CD4-positive, alpha-beta T cell (primary cell): ENCODE results near the gene PPP2R3A. TPM values are rescaled to one million over a fixed set of nuclear protein-coding genes. Genes with fewer than 3 reads are reported as not detected.

ENCODE experiments used
- ATAC-seq: fragments of 200-7000 bp; cut with Tn5 transposase; one replicate; pipeline ENCODE4 v1.10.0; 2022; ENCODE audit warnings: mild to moderate bottlenecking; ENCODE audit not compliant: poor library complexity
- CTCF ChIA-PET: fragments of 350-600 bp; sonication (Branson Sonifier 250); formaldehyde crosslinking; loops from one replicate; lab custom pipeline; 2021; ENCODE audit warnings: antibody characterized with exemption, inconsistent platforms; lab: Charles Lee
- POLR2A ChIA-PET: fragments of 350-600 bp; sonication (Branson Sonifier 250); formaldehyde crosslinking; loops from one replicate; lab custom pipeline; 2021; ENCODE audit warnings: antibody characterized with exemption, inconsistent platforms; lab: Charles Lee
- DNase-seq, 14 experiments: peaks; one replicate each; pipeline ENCODE4 v3.0.0-alpha.2; 2013 to 2020; ENCODE audit warnings: mixed read lengths in 2 of 14
- H3K27ac ChIP-seq, 2 donors: one replicate each; pipeline versions ENCODE4 v1.5.1 to v1.7.0; 2013; ENCODE audit warnings: low read length in 2 of 2, low read depth in 1 of 2, mild to moderate bottlenecking in 1 of 2
- H3K27me3 ChIP-seq, 2 experiments: 1 replicate in 1 of 2; 2 replicates in 1 of 2; pipeline versions ENCODE4 v1.6.1 to v1.7.0; 2013; ENCODE audit warnings: low read length in 2 of 2, control low read depth in 1 of 2, mild to moderate bottlenecking in 1 of 2, moderate library complexity in 1 of 2; ENCODE audit not compliant: insufficient read depth in 2 of 2, control insufficient read depth in 1 of 2
- H3K36me3 ChIP-seq: one replicate; pipeline ENCODE4 v1.6.1; 2013; ENCODE audit warnings: low read length, control low read depth; ENCODE audit not compliant: insufficient read depth
- H3K4me1 ChIP-seq: one replicate; pipeline ENCODE4 v1.6.1; 2013; ENCODE audit warnings: low read length, control low read depth; ENCODE audit not compliant: insufficient read depth
- H3K4me3 ChIP-seq: one replicate; pipeline ENCODE4 v1.5.1; 2013; ENCODE audit warnings: mild to moderate bottlenecking, low read length, moderate library complexity
- H3K9me3 ChIP-seq, 2 experiments: 1 replicate in 1 of 2; 2 replicates in 1 of 2; pipeline versions ENCODE4 v1.6.1 to v1.7.0; 2013; ENCODE audit warnings: low read length in 2 of 2, mild to moderate bottlenecking in 2 of 2, control low read depth in 1 of 2, moderate library complexity in 1 of 2; ENCODE audit not compliant: control insufficient read depth in 1 of 2, insufficient read depth in 1 of 2
- H3K27ac Mint-ChIP-seq: one replicate; pipeline ENCODE4 v1.8.0; 2020; ENCODE audit warnings: mixed read lengths
- H3K27me3 Mint-ChIP-seq: one replicate; pipeline ENCODE4 v1.8.0; 2021; ENCODE audit warnings: mixed read lengths
- H3K36me3 Mint-ChIP-seq: one replicate; pipeline ENCODE4 v1.8.0; 2021; ENCODE audit warnings: low read depth, mixed read lengths
- H3K4me1 Mint-ChIP-seq: one replicate; pipeline ENCODE4 v1.8.0; 2021; ENCODE audit warnings: low read depth, mixed read lengths
- H3K4me3 Mint-ChIP-seq: one replicate; pipeline ENCODE4 v1.8.0; 2020; ENCODE audit warnings: mild to moderate bottlenecking, mixed read lengths
- H3K9me3 Mint-ChIP-seq: one replicate; pipeline ENCODE4 v1.8.0; 2020; ENCODE audit warnings: mixed read lengths
- intact Hi-C, 2 experiments: fragments of 100-400 bp; cut with DNase I in 1 of 2; cut with micrococcal nuclease in 1 of 2; formaldehyde crosslinking; loops; one replicate each; pipeline versions ENCODE4 v1.15.1 to v1.9.0; 2023 to 2025; cut with DNase I, micrococcal nuclease
- total RNA-seq, 174 experiments: library from RNA in 2 of 174; stranded (reverse) in 2 of 174; gene quantifications; one replicate each; pipeline ENCODE4 v1.2.3 and lab custom pipeline; 2021 to 2026
- TF ChIP-seq, protein P1 (sequence below): fragments of 200-600 bp; IDR thresholded peaks from one replicate; pipeline ENCODE4 v1.8.0; 2022; ENCODE audit warnings: antibody characterized with exemption, mild to moderate bottlenecking

The PPP2R3A gene
- total RNA-seq, 2 experiments from 2014 or later: 0.14 to 0.31 TPM

DNA sequence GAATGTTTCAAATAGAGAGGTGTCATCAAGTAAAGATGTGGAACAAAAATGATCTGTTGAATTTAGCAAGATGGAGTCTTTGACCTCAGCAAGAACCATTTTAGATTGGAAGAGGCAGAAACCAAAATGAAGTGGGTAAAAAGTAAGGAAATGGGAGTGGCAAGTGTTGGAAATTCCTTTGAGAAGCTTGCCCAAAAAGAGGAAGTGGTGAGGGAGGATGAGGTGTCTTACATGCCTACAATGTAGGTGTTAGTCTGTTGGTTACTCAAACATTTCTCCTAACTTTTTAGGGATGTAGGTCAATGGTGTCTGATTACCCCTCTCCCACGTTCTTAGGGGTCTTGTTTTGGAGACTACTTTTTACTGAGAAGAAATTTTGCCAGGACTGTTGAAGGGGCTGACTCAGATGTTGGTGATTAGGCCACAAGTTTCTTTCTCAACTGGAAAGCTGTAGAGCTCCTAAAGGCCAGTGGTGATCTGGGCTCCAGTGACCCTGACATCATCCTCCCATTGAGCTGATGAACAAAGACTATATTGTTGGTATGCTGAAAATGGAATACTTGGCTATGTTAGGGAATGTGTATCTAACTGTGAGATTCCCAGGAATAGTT lies 5.1 kb downstream of the PPP2R3A start:
- Mint-ChIP-seq H3K27me3 (peaks cover 66% of the 10 kb centered on the region), H3K4me3 (no peak overlapping the region), H3K4me1 (peaks cover 7% of the 10 kb centered on the region), H3K36me3 (no peaks in the 10 kb centered on the region), H3K27ac (no peak overlapping the region), H3K9me3 (no peaks in the 10 kb centered on the region)
- no peak for DNase-seq
- Histone ChIP-seq H3K36me3 (no peaks in the 10 kb centered on the region), H3K9me3 (peaks cover 0 to 4% of the 10 kb centered on the region in 2 experiments), H3K4me3 (no peak overlapping the region), H3K27ac (no peak overlapping the region), H3K4me1 (peaks cover 9% of the 10 kb centered on the region), H3K27me3 (peaks cover 16 to 36% of the 10 kb centered on the region in 2 experiments)
- TF ChIP-seq, protein P1, sequence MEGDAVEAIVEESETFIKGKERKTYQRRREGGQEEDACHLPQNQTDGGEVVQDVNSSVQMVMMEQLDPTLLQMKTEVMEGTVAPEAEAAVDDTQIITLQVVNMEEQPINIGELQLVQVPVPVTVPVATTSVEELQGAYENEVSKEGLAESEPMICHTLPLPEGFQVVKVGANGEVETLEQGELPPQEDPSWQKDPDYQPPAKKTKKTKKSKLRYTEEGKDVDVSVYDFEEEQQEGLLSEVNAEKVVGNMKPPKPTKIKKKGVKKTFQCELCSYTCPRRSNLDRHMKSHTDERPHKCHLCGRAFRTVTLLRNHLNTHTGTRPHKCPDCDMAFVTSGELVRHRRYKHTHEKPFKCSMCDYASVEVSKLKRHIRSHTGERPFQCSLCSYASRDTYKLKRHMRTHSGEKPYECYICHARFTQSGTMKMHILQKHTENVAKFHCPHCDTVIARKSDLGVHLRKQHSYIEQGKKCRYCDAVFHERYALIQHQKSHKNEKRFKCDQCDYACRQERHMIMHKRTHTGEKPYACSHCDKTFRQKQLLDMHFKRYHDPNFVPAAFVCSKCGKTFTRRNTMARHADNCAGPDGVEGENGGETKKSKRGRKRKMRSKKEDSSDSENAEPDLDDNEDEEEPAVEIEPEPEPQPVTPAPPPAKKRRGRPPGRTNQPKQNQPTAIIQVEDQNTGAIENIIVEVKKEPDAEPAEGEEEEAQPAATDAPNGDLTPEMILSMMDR: no peak
- ChIA-PET CTCF (no interaction called here), POLR2A (no interaction called here)
- intact Hi-C loops: no loop called here
- ATAC-seq: no peak

DNA sequence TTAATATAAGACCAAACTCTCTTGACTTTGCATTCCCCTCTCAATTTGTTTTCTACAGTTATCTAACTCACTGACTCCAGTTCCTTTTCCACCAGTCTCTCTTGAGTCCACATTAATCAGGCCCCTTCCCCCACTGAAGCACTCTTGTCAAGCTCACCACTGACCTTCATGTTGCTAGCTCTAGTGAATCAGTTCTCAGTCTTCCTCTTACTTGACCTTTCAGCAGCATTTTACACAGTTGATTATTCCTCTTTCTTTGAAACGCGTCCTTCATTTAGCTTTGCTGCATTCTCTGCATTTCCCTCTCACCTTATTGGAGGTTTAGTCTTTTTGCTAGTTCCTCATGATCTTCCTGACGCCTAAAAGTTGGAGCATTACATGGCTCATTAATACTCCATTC lies 8.3 kb downstream of the PPP2R3A start:
- Mint-ChIP-seq H3K27ac (no peak overlapping the region), H3K4me1 (no peaks in the 10 kb centered on the region), H3K27me3 (peaks cover 41% of the 10 kb centered on the region), H3K9me3 (no peaks in the 10 kb centered on the region), H3K4me3 (no peak overlapping the region), H3K36me3 (no peaks in the 10 kb centered on the region)
- H3K27me3 ChIP-seq: peaks cover 0 to 15% of the 10 kb centered on the region in 2 experiments
- DNase-seq: no peak
- no peaks in the 10 kb centered on the region for H3K9me3 ChIP-seq
- no peak overlapping the region for H3K27ac ChIP-seq
- no peak for ATAC-seq
- ChIA-PET CTCF (no interaction called here), POLR2A (no interaction called here)
- no peak overlapping the region for H3K4me3 ChIP-seq
- intact Hi-C loops: no loop called here
- TF ChIP-seq, protein P1: no peak
- no peaks in the 10 kb centered on the region for H3K4me1 ChIP-seq
- H3K36me3 ChIP-seq: no peaks in the 10 kb centered on the region

DNA sequence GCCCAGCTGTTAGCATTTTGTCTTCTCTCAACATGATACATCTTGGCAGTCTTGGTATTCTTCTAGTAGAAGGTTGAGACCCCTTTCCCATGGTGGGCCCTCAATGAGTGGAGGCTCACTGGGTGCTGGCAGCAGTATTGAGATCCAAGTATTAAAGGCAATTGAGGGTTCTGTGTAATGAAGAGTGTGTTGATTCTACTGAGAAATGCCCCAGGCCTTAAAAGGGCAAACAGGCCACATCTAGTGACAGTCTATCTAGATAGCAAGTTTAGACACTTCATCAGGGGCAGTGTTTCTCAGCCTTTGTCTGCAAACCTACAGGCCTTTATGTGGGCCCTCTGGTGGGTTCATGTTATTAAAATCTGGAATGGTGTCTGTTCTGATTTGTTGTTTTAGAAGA lies 9.5 kb downstream of the PPP2R3A start:
- Histone ChIP-seq H3K36me3 (no peaks in the 10 kb centered on the region), H3K27me3 (peaks cover 0 to 9% of the 10 kb centered on the region in 2 experiments), H3K4me1 (no peaks in the 10 kb centered on the region), H3K4me3 (no peak overlapping the region), H3K9me3 (no peaks in the 10 kb centered on the region), H3K27ac (no peak overlapping the region)
- ATAC-seq (no peak), DNase-seq (no peak)
- Mint-ChIP-seq H3K4me1 (no peaks in the 10 kb centered on the region), H3K27ac (no peak overlapping the region), H3K36me3 (no peaks in the 10 kb centered on the region), H3K4me3 (no peak overlapping the region), H3K9me3 (no peaks in the 10 kb centered on the region), H3K27me3 (peaks cover 32% of the 10 kb centered on the region)
- intact Hi-C loops: no loop called here
- ChIA-PET CTCF (no interaction called here), POLR2A (no interaction called here)
- TF ChIP-seq, protein P1: no peak
